GM12864 (cell line): Measurements from ENCODE around the gene CCDC141.

ENCODE experiments used
- DNase-seq: peaks from one replicate; pipeline ENCODE4 v3.0.0-alpha.2; 2011; ENCODE audit warnings: low read depth
- H3K4me3 ChIP-seq: 2 replicates; pipeline ENCODE4 v1.5.1; 2011; ENCODE audit warnings: mild to moderate bottlenecking, low read depth, low read length, control low read depth
- CTCF ChIP-seq: IDR thresholded peaks from 2 replicates; pipeline ENCODE4 v1.5.1; 2011; ENCODE audit warnings: low read depth, mild to moderate bottlenecking, moderate library complexity, low read length, control low read depth, inconsistent platforms; ENCODE audit errors: missing control alignments

CCDC141 gene

DNA sequence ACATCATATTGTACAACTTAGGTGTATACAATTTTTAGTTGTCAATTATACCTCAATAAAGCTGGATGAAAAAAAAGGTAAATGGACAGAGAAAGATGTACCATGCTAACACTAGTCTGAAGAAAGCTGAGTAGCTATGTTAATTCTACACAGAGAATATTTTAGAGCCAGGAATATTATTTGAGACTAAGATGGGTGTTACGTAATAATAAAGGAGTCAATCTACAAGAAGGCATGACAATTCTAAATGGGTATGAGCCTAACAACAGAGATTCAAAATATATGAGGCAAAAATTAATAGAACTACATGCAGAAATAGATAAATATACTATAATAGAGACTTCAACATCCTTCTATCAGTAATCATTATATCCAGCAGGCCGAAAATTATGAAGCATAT, 69.1 kb downstream of the CCDC141 start:
- H3K4me3 ChIP-seq, result no peak overlapping the region
- no peak for TF ChIP-seq CTCF
- no peak for DNase-seq

GRCh38 chr2:178978667-178979066, 71.3 kb downstream of the CCDC141 start:
- H3K4me3 ChIP-seq, result no peak overlapping the region
- TF ChIP-seq CTCF, result no peak
- DNase-seq, result no peak

GRCh38 chr2:178976351-178976750, 73.6 kb downstream of the CCDC141 start:
- no peak for DNase-seq
- no peak for TF ChIP-seq CTCF
- H3K4me3 ChIP-seq, result no peak overlapping the region

DNA sequence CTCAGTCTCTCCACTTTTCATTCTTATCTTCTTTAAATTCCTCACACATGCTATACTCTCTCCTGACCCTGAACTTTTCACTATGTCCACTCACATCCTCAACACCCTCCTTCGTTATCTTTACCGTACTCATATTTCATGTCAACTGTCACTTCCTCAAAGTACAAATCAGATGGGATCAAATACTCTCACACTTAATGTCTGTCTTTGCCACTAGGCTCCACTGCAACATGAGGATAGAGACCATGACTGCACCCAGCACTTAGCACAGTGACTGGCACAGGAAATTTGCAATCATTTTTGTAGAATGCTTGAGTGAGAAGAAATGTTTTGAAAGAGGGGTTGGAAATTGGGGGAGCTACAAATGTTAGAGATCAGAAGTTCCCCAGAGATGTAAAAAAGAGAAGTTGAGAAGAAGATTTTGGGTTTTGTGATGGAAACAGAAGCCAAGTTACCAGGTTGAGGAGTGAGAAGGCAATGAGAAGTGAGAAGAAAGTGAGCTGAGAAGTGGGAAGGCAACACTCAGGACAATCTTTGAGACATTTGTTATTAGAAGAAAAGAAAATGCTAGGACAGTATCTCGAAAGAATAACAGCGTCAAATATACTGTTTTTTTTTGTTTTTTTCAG, 87.0 kb downstream of the CCDC141 start:
- no peak for DNase-seq
- H3K4me3 ChIP-seq, result no peak overlapping the region
- no peak for TF ChIP-seq CTCF

- H3K4me3 ChIP-seq, result no peak overlapping the region
- TF ChIP-seq CTCF, result no peak
- DNase-seq, result no peak
Observed at GRCh38 chr2:178962152-178962551, 87.8 kb downstream of the CCDC141 start.

DNA sequence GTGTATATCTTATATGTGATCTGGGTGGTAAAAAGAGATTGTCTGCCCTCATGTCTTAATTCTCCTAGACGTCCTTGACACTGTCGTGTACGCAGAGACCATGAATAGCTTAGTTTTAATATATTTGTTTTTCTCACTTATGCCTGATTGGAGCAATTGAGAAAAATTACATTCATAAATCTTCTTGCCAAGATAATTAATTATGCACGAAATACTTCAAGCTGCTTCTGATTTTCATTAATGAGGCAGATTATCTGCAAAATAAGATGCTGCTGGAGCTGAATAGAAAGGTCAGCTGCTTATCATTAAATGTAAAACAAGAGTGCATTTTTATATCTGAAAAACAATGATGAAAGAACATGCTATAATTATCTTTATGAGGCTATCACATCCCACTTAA, 95.9 kb downstream of the CCDC141 start:
- no peak for TF ChIP-seq CTCF
- no peak for DNase-seq

GRCh38 chr2:178951266-178952006, 98.5 kb downstream of the CCDC141 start:
- DNase-seq, result no peak
- no peak for TF ChIP-seq CTCF

More for the DNA sequence above, 95.9 kb downstream of the CCDC141 start:
- no peak overlapping the region for H3K4me3 ChIP-seq

More at GRCh38 chr2:178951266-178952006, 98.5 kb downstream of the CCDC141 start:
- no peak overlapping the region for H3K4me3 ChIP-seq
